ES-I3 (cell line): ENCODE results near the gene NEK1.

ENCODE experiments used
- H3K36me3 ChIP-seq: 2 replicates; pipeline ENCODE4 v1.6.1; 2013; ENCODE audit warnings: mild to moderate bottlenecking, low read length, control low read depth, moderate library complexity; ENCODE audit not compliant: insufficient read depth
- H3K4me1 ChIP-seq: 2 replicates; pipeline ENCODE4 v1.6.1; 2013; ENCODE audit warnings: mild to moderate bottlenecking, control low read depth, low read length; ENCODE audit not compliant: insufficient read depth
- H3K9ac ChIP-seq: 2 replicates; pipeline ENCODE4 v1.6.1; 2013; ENCODE audit warnings: low read depth, mild to moderate bottlenecking, low read length, moderate library complexity
- H3K9me3 ChIP-seq: 2 replicates; pipeline ENCODE4 v1.6.1; 2013; ENCODE audit warnings: mild to moderate bottlenecking, low read length, moderate library complexity; ENCODE audit not compliant: control insufficient read depth, insufficient read depth

Gene NEK1

DNA sequence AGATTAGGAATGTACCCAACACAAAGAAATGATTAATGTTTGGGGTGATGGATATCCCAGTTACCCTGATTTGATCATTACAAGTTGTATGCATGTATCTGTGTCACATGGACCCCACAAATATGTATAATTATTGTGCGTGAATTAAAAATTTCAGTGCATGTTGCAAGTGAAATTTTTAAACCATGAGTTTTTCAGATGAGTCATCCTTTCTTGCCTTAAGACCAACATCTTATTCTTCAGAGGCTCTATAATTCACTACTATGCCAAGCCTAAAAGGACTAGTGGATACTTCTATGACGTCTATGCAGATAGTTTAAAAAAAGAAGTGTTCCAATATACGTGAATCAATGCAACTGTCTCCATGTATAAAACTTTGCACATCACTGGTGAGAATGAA, 228.7 kb downstream of the NEK1 start:
- no peaks in the 10 kb centered on the region for H3K4me1 ChIP-seq
- H3K9me3 ChIP-seq = no peaks in the 10 kb centered on the region
- H3K9ac ChIP-seq = no peak overlapping the region
- no peaks in the 10 kb centered on the region for H3K36me3 ChIP-seq

DNA sequence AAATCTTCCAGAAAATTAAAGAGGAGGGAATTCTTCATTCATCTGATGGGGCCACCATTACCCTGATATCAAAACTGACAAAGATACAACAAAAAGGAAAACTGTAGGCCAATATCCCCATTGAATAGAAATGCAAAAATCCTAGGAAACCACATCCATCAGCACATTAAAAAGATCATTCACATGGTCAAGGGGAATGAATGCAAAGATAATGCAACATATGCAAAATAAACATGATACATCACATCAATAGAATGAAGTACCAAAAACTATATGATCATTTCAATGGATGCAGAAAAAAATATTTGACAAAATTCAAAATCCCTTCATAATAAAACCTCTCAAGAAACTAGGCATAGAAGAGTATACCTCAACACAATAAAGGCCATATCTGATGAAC, 232.7 kb downstream of the NEK1 start:
- Histone ChIP-seq H3K4me1 (no peaks in the 10 kb centered on the region), H3K9ac (no peak overlapping the region), H3K36me3 (no peaks in the 10 kb centered on the region), H3K9me3 (peaks cover 7% of the 10 kb centered on the region)

DNA sequence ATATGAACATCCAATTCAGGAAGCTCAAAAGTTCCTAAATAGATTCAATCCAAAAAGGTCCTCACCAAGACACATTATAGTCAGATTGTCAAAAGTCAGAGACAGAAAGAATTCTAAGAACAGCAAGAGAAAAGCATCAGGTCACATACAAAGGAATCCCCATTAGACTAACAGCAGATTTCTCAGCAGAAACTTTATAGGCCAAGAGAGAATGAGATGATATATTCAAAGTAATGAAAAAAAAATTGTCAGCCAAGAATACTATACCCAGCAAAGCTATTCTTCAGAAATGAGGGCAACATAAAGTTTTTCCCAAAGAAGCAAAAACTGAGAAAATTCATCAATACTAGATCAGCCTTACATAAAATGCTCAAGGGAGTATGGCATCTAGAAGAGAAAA, 235.0 kb downstream of the NEK1 start:
- H3K4me1 ChIP-seq = no peaks in the 10 kb centered on the region
- no peaks in the 10 kb centered on the region for H3K36me3 ChIP-seq
- H3K9me3 ChIP-seq = peaks cover 7% of the 10 kb centered on the region
- H3K9ac ChIP-seq = no peak overlapping the region

DNA sequence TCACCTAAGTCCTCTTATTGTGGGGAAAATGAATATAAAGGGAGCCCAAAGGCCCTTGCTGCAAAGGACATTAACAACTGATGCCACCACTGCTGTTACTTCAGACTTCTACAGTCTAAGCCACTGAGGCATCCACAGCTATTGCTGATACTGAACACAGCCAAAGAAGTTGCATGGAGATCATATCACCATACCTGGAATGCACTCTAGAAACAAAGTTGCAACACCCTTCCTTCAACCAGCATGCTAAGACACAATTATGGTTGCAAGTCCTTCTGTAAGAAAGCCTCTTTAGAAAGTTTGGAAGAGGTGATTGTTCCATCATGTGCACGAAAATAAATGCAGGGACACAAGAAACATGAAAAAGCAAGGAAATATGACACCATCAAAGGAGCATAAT, 236.0 kb downstream of the NEK1 start:
- Histone ChIP-seq H3K9ac (no peak overlapping the region), H3K9me3 (peaks cover 7% of the 10 kb centered on the region), H3K36me3 (no peaks in the 10 kb centered on the region), H3K4me1 (no peaks in the 10 kb centered on the region)

DNA sequence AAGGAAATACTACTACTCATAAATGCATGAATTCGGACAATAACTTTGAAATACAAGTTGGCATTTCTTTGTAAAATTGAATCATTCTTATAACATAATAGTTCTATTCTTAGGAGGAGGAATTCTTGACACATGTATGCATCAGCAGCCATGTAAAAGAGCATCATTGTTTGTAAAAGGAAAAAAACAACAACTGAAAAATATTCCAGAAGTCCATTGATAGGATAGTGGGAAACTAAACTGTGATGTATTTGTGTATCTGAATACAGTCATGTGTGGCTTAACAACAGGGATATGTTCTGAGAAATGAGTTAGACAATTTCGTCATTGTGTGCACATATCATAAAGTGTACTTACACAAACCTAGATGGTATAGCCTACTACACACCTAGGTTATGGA, 239.6 kb downstream of the NEK1 start:
- Histone ChIP-seq H3K4me1 (no peaks in the 10 kb centered on the region), H3K36me3 (no peaks in the 10 kb centered on the region), H3K9me3 (peaks cover 3% of the 10 kb centered on the region; the same call in 1 of the 2 replicates), H3K9ac (no peak overlapping the region)

DNA sequence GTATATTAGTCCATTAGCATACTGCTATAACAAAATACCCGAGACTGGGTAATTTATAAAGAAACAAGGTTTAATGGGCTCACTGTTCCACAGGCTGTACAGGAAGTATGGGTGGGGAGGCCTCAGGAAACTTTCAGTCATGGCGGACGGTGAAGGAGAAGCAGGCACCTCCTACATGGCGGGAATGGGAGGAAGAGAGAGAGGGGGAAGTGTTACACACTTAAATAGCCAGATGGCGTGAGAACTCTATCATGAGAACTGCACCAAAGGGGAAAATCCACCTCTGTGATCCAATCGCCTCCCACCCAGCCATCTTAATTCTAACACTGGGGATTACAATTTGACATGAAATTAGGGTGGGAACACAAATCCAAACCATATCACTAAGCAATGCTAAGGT, 242.7 kb downstream of the NEK1 start:
- no peaks in the 10 kb centered on the region for H3K4me1 ChIP-seq
- no peaks in the 10 kb centered on the region; the same call in 1 of the 2 replicates for H3K9me3 ChIP-seq
- no peak overlapping the region for H3K9ac ChIP-seq
- no peaks in the 10 kb centered on the region for H3K36me3 ChIP-seq

DNA sequence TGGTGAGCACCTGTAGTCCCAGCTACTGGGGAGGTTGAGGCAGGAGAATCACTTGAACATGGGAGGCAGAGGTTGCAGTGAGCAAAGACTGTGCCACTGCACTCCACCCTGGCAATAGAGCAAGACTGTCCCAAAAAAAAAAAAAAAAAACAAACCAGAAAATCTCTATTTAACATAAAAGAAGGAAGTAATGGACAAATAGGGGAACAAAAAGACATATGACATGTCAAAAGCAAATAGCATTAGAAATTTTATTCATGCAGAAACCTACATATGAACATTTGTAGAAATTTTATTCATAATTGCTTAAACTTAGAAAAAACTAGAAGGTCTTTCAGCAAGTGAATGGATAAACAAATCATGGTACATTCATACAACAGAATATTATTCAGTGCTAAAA, 244.6 kb downstream of the NEK1 start:
- H3K9me3 ChIP-seq = no peaks in the 10 kb centered on the region; the same call in 1 of the 2 replicates
- no peak overlapping the region for H3K9ac ChIP-seq
- no peaks in the 10 kb centered on the region for H3K36me3 ChIP-seq
- H3K4me1 ChIP-seq = no peaks in the 10 kb centered on the region

DNA sequence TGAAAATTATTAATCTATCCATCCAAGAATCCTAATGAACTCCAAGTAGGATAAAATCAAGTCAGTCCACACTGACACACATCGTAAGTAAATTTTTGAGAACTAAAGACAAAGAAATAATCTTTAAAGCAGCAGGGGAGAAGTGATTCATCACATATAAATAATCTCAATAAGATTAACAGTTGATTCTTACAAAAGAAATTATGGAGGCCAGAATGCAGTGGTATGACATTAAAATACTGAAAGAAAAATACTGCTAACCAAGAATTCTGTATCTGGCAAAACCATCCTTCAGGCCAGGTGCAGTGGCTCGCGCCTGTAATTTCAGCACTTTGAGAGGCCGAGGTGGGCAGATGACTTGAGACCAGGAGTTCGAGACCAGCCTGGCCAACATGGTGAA, 245.6 kb downstream of the NEK1 start:
- H3K9ac ChIP-seq = no peak overlapping the region
- no peaks in the 10 kb centered on the region; the same call in 1 of the 2 replicates for H3K9me3 ChIP-seq
- H3K4me1 ChIP-seq = no peaks in the 10 kb centered on the region
- H3K36me3 ChIP-seq = no peaks in the 10 kb centered on the region

DNA sequence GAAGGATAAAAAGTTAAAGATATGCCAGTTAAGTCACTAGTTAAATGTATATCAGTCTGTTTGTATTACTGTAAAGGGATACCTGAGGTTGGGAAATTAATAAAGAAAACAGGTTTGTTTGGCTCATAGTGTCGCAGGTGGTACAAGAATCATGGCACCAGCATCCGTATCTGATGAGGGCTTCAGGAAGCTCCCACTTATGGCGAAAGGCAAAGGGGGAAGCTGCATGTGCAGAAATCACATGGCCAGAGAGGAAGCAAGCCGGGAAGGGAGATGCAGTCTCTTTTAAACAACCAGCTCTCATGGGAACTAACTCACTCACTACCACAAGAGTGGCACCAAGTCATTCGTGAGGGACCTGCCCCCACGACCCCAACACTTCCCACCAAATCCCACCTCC, 249.8 kb downstream of the NEK1 start:
- H3K9me3 ChIP-seq = no peaks in the 10 kb centered on the region; the same call in 1 of the 2 replicates
- H3K36me3 ChIP-seq = no peaks in the 10 kb centered on the region
- H3K9ac ChIP-seq = no peak overlapping the region
- H3K4me1 ChIP-seq = no peaks in the 10 kb centered on the region

DNA sequence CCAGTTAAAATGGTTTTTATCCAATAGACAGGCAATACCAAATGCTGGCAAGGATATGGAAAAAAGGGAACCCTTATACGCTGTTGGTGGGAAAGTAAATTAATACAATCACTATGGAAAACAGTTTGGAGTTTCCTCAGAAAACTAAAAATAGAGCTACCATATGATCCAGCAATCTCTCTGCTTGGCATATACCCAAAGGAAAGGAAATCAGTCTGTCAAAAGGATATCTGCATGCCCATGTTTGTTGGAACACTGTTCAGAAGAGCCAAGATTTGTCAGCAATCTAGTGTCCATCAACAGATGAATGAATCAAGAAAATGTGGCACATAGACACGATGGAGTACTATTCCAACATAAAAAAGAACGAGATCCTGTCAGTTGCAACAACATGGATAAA, 250.6 kb downstream of the NEK1 start:
- H3K9ac ChIP-seq = no peak overlapping the region
- no peaks in the 10 kb centered on the region for H3K9me3 ChIP-seq
- H3K36me3 ChIP-seq = no peaks in the 10 kb centered on the region
- H3K4me1 ChIP-seq = no peaks in the 10 kb centered on the region

DNA sequence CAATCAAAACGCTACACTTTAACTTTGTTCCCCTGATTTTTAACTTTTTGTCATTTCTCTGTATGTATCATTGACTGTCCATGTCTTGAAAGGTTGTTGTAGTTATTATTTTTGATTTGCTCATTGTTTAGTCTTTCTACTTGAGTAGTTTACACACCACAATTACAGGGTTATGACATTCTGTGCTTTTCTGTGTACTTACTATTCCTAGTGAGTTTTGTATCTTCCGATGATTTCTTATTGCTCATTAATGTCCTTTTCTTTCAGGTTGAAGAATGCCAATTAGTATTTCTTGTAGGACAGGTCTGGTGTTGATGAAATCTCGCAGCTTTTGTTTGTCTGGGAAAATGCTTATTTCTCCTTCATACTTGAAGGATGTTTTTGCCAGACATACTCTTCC, 252.4 kb downstream of the NEK1 start:
- H3K4me1 ChIP-seq = no peaks in the 10 kb centered on the region

DNA sequence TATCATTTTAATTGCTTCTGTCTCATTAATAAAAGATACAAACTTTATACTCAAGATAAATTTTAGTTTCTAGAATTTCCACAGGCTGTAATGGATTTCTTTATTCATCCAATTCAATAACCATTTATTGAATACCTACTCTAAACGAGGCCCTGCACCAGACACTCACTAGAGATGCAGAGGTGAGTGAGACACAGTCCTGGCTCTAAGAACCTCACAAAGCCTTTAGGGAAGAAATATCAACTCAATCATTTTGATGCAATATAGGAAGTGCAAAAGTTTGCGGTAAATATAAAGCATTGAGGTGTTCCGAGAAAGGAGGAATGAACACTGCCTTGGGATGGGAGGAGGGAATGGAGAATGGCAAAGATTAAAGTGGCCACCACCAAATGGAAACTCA, 260.0 kb downstream of the NEK1 start:
- no peak overlapping the region for H3K9ac ChIP-seq
- H3K4me1 ChIP-seq = no peaks in the 10 kb centered on the region
- H3K9me3 ChIP-seq = no peaks in the 10 kb centered on the region
- no peaks in the 10 kb centered on the region for H3K36me3 ChIP-seq

More for the DNA sequence above, 252.4 kb downstream of the NEK1 start:
- Histone ChIP-seq H3K9me3 (no peaks in the 10 kb centered on the region), H3K36me3 (no peaks in the 10 kb centered on the region), H3K9ac (no peak overlapping the region)

DNA sequence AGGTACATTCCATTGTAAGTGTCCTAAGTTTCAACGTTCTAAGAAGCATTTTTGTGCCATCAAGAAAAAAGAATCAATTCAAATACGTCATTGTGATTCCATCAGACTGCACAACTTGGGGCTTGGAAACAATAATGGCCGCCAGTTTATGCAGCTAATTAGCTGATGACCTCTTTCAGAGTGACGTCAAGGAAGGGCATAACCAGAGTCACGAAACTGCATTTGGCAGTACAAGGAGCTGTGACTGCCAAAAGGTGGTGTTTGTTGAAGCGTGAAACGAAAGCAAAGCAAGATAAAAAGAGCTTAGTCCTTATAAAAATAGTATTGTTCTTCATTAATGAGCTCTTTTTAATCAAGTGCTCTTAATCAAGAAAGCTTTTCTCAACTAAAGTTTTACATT, 260.5 kb downstream of the NEK1 start:
- Histone ChIP-seq H3K36me3 (no peaks in the 10 kb centered on the region), H3K9ac (no peak overlapping the region), H3K9me3 (no peaks in the 10 kb centered on the region), H3K4me1 (no peaks in the 10 kb centered on the region)

DNA sequence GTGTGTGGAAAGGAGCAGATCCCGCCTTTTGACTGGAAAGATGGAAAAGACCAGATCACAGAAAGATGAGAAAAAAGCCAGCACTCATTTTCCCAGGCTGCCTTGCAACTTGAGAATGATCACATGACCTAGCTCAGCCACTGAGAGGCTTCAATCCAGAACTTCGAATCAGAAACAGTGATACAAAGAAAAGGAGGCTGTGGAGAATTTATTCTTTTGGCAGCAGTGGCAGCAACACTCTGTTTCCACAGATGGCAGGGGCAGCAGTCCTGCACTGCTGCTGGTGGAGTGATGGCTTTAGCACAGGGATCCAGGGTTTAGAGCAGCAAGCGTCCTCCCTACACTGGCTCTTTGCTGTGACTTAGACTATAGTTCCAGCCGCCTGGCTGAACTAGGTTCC, 263.8 kb downstream of the NEK1 start:
- Histone ChIP-seq H3K4me1 (no peaks in the 10 kb centered on the region), H3K9ac (no peak overlapping the region), H3K9me3 (no peaks in the 10 kb centered on the region), H3K36me3 (no peaks in the 10 kb centered on the region)

DNA sequence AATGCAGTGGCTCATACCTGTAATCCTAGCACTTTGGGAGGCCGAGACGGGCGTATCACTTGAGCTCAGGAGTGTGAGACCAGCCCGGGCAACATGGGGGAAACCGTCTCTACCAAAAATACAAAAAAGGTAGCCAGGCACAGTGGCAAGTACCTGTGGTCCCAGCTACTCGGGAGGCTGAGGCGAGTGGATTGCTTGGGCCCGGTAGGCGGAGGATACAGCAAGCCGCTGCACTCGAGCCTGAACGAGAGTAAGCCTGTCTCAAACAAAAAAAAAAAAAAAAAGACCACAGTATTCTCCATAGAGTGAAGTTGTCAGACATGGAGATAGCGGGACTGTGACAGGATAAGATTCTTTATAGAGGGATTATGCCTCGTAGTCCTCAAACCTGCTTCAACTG, 265.5 kb downstream of the NEK1 start:
- no peaks in the 10 kb centered on the region for H3K36me3 ChIP-seq
- H3K9me3 ChIP-seq = no peaks in the 10 kb centered on the region
- no peak overlapping the region for H3K9ac ChIP-seq
- no peaks in the 10 kb centered on the region for H3K4me1 ChIP-seq

DNA sequence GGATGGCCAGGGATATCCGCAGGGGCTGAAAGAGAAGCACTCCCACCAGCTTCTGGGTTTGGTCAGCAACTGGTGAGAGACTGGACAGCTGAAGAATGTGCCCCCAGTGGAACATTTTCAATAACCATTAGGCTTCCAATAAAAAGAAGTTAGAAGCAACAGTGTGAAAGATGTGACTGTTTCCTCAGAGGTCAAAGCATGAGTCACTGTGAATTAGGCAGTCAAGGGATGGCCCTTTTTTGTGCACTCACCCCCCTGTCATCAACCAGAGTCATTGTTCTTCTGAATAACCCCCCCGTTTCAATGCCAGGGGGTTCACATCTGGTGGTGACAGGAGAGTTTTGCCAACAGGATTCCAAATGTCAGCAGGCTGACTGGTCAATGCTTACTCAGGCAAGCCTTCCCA, 267.1 kb downstream of the NEK1 start:
- Histone ChIP-seq H3K9me3 (no peaks in the 10 kb centered on the region), H3K4me1 (no peaks in the 10 kb centered on the region), H3K36me3 (no peaks in the 10 kb centered on the region), H3K9ac (no peak overlapping the region)
